Stimulated activated naive B cell treated with anti-CD40 and anti-IgM and Interleukin-4, amounts not matched to agents 10 μg/mL and 1 μg/mL and 100 μg/mL, for 72 hours (primary cell): ENCODE data around the gene LRMDA.

Experiments
- ATAC-seq, 2 donors: fragments of 150-1000 bp; cut with Tn5 transposase; replicated peaks; 2 replicates each; pipeline ENCODE4 v1.10.0; 2021; ENCODE audit warnings: moderate library complexity in 1 of 2
- DNase-seq: peaks from one replicate; pipeline ENCODE4 v3.0.0; 2021
- H3K27ac Mint-ChIP-seq: one replicate; pipeline ENCODE4 v1.8.0; 2022; ENCODE audit warnings: mild to moderate bottlenecking, mixed read lengths
- H3K27me3 Mint-ChIP-seq, 2 donors: one replicate each; pipeline ENCODE4 v1.8.0; 2022; ENCODE audit warnings: mixed read lengths in 2 of 2
- H3K36me3 Mint-ChIP-seq, 2 donors: one replicate each; pipeline ENCODE4 v1.8.0; 2022; ENCODE audit warnings: mixed read lengths in 2 of 2, mild to moderate bottlenecking in 1 of 2
- H3K4me1 Mint-ChIP-seq, 2 donors: one replicate each; pipeline ENCODE4 v1.8.0; 2022; ENCODE audit warnings: mixed read lengths in 2 of 2, mild to moderate bottlenecking in 1 of 2
- H3K4me3 Mint-ChIP-seq, 2 donors: one replicate each; pipeline ENCODE4 v1.8.0; 2022; ENCODE audit warnings: mild to moderate bottlenecking in 2 of 2, mixed read lengths in 2 of 2, moderate library complexity in 1 of 2
- H3K9me3 Mint-ChIP-seq, 2 donors: one replicate each; pipeline ENCODE4 v1.8.0; 2022; ENCODE audit warnings: mixed read lengths in 2 of 2, mild to moderate bottlenecking in 1 of 2

The LRMDA gene

GRCh38 chr10:75565286-75566251 is 134.1 kb downstream of the LRMDA start:
- Mint-ChIP-seq H3K36me3 (no peaks in the 10 kb centered on the region), H3K27me3 (no peaks in the 10 kb centered on the region), H3K4me3 (no peak overlapping the region), H3K9me3 (peaks cover 0 to 7% of the 10 kb centered on the region in 2 donors), H3K27ac (no peak overlapping the region), H3K4me1 (peaks cover 1 to 6% of the 10 kb centered on the region in 2 donors)
- ATAC-seq (peak; percentile 86), DNase-seq (no peak)

- no peak for ATAC-seq
- Mint-ChIP-seq H3K27me3 (no peaks in the 10 kb centered on the region), H3K4me1 (peaks cover 1 to 6% of the 10 kb centered on the region in 2 donors), H3K9me3 (peaks cover 10% of the 10 kb centered on the region in 2 donors), H3K27ac (no peak overlapping the region), H3K4me3 (no peak overlapping the region), H3K36me3 (no peaks in the 10 kb centered on the region)
- DNase-seq = no peak
Measured at GRCh38 chr10:75568450-75569130, 137.2 kb downstream of the LRMDA start.

DNA sequence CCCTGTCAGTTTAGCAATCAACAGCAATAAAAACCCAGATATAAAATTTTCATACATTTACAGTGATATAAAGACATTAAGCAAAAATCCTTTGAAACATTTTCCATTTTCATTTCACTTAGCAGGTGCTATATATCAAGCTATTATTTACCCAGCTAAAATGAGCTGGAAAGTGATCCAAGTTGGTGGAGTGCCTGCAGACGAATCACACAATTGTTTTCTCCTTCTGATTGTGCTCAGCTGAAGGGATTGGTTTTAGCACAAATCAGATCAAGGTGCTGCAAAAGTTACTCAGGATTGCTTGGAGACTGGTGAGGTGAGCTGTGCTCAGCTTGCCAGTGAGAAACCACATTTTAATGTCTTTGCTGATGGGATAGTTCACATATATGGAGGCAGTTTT is 138.1 kb downstream of the LRMDA start:
- ATAC-seq (no peak), DNase-seq (no peak)
- Mint-ChIP-seq H3K9me3 (peaks cover 10 to 13% of the 10 kb centered on the region in 2 donors), H3K27me3 (no peaks in the 10 kb centered on the region), H3K27ac (no peak overlapping the region), H3K4me3 (no peak overlapping the region), H3K36me3 (no peaks in the 10 kb centered on the region), H3K4me1 (peaks cover 1 to 6% of the 10 kb centered on the region in 2 donors)

- no peak overlapping the region for H3K27ac Mint-ChIP-seq
- no peak overlapping the region for H3K4me3 Mint-ChIP-seq
- peaks cover 0 to 6% of the 10 kb centered on the region in 2 donors for H3K27me3 Mint-ChIP-seq
- no peak for ATAC-seq
- H3K36me3 Mint-ChIP-seq = no peaks in the 10 kb centered on the region
- no peak for DNase-seq
- H3K4me1 Mint-ChIP-seq = no peaks in the 10 kb centered on the region
- peaks cover 13 to 21% of the 10 kb centered on the region in 2 donors for H3K9me3 Mint-ChIP-seq
Measured at GRCh38 chr10:75572478-75572877, 141.1 kb downstream of the LRMDA start.

DNA sequence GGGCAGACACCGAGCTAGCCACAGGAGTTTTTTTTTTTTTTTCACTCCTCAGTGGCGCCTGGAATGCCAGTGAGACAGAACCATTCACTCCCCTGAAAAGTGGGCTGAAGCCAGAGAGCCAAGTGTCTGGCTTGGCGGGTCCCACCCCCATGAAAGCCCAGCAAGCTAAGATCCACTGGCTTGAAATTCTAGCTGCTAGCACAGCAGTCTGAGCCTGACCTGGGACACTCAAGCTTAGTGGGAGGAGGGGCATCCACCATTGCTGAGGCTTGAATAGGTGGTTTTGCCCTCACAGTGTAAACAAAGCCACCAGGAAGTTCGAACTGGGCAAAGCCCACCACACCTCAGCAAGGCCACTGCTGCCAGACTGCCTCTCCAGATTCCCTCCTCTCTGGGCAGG is 144.5 kb downstream of the LRMDA start:
- H3K27ac Mint-ChIP-seq = no peak overlapping the region

GRCh38 chr10:75582102-75582501 is 150.7 kb downstream of the LRMDA start:
- Mint-ChIP-seq H3K36me3 (no peaks in the 10 kb centered on the region), H3K9me3 (peaks cover 35 to 39% of the 10 kb centered on the region in 2 donors), H3K4me1 (no peaks in the 10 kb centered on the region), H3K27me3 (peaks cover 0 to 3% of the 10 kb centered on the region in 2 donors), H3K4me3 (no peak overlapping the region), H3K27ac (no peak overlapping the region)
- no peak for ATAC-seq
- no peak for DNase-seq

More for the DNA sequence above, 144.5 kb downstream of the LRMDA start:
- no peak for ATAC-seq
- no peak for DNase-seq
- Mint-ChIP-seq H3K4me3 (no peak overlapping the region), H3K4me1 (no peaks in the 10 kb centered on the region), H3K36me3 (no peaks in the 10 kb centered on the region), H3K27me3 (peaks cover 0 to 6% of the 10 kb centered on the region in 2 donors), H3K9me3 (peaks cover 28 to 31% of the 10 kb centered on the region in 2 donors)

DNA sequence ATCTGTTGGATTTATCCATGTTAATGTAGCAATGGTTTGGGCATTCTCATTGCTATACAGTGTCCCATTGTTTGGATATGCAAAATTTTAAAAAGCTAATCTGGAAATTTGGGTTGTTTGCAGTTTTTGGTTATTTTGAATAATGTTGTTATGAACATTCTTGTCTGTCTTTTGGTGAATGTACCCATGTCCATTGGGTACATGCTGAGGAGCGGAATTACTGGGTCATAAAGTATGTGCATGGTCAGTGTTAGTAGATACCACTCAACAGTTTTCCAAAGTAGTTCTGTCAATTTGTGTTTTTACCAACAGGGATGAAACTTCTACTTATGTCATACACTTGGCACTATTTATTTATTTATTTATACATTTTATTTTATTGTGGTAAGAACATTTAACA is 153.9 kb downstream of the LRMDA start:
- Mint-ChIP-seq H3K4me1 (no peaks in the 10 kb centered on the region), H3K9me3 (peaks cover 19 to 25% of the 10 kb centered on the region in 2 donors), H3K4me3 (no peak overlapping the region), H3K27ac (no peak overlapping the region), H3K36me3 (no peaks in the 10 kb centered on the region), H3K27me3 (peaks cover 7 to 8% of the 10 kb centered on the region in 2 donors)
- ATAC-seq = no peak
- DNase-seq = no peak

DNA sequence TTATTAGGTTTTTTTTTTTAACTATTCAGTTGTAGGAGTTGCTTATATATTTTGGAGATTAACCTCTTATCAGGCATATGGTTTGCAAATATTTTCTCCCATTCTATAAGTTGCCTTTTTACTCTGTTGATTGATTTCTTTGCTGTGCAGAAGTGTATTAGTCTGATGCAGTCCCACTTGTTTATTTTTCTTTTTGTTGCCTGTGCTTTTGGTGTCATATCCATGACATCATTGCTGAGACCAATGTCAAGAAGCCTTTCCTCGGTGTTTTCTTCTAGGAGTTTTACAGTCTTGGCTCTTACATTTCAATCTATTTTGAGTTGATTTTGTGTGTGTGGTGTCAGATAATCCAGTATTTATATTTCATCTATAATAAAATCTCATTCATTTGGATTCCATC is 155.4 kb downstream of the LRMDA start:
- DNase-seq = no peak
- peaks cover 14 to 19% of the 10 kb centered on the region in 2 donors for H3K9me3 Mint-ChIP-seq

GRCh38 chr10:75588031-75588430 is 156.6 kb downstream of the LRMDA start:
- ATAC-seq = no peak
- no peak for DNase-seq
- peaks cover 7 to 19% of the 10 kb centered on the region in 2 donors for H3K27me3 Mint-ChIP-seq
- H3K4me3 Mint-ChIP-seq = no peak overlapping the region
- no peaks in the 10 kb centered on the region for H3K4me1 Mint-ChIP-seq
- peaks cover 9 to 13% of the 10 kb centered on the region in 2 donors for H3K9me3 Mint-ChIP-seq
- no peaks in the 10 kb centered on the region for H3K36me3 Mint-ChIP-seq
- no peak overlapping the region for H3K27ac Mint-ChIP-seq

More for the DNA sequence above, 155.4 kb downstream of the LRMDA start:
- H3K4me1 Mint-ChIP-seq = no peaks in the 10 kb centered on the region
- no peaks in the 10 kb centered on the region for H3K36me3 Mint-ChIP-seq
- peaks cover 7 to 14% of the 10 kb centered on the region in 2 donors for H3K27me3 Mint-ChIP-seq
- no peak overlapping the region for H3K27ac Mint-ChIP-seq
- no peak overlapping the region for H3K4me3 Mint-ChIP-seq
- no peak for ATAC-seq

GRCh38 chr10:75589895-75590654 is 158.7 kb downstream of the LRMDA start:
- H3K9me3 Mint-ChIP-seq = no peaks in the 10 kb centered on the region
- H3K4me1 Mint-ChIP-seq = no peaks in the 10 kb centered on the region
- no peak for ATAC-seq
- H3K27ac Mint-ChIP-seq = no peak overlapping the region
- no peak for DNase-seq
- H3K27me3 Mint-ChIP-seq = peaks cover 7 to 19% of the 10 kb centered on the region in 2 donors
- H3K4me3 Mint-ChIP-seq = no peak overlapping the region
- H3K36me3 Mint-ChIP-seq = no peaks in the 10 kb centered on the region

DNA sequence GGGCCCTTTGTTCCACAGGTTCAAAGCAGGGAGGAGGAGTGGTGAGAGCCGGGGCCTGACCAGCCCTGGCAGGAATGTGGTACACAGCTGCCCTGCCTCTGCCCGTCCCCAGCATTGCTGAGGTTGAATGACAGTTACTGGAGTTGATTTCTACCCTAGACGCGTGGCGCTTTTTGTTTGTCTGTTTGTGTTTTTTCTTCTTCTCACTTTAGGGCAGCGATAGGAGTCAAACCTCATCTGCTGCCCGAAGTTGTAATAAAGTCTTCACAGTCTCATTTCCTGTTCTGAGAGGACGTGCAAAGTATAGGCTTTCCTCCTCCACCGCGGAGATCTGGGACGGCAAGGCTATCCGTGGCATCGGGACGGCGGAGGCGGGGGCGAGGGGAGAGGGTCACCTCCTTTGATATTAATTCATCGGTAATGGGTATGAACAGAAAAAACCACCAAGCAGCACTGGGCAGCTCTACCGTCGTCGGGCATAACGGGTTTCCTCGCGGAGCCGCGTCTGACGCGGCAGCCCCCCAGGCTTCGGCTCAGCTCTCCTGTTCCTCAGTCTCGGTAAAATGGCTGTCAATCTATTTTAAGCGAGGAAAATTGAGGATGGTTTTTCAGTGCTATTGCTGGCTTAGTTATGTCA is 160.8 kb downstream of the LRMDA start:
- Mint-ChIP-seq H3K4me1 (no peaks in the 10 kb centered on the region), H3K36me3 (no peaks in the 10 kb centered on the region), H3K9me3 (no peaks in the 10 kb centered on the region), H3K27ac (no peak overlapping the region), H3K4me3 (no peak overlapping the region), H3K27me3 (peaks cover 7 to 19% of the 10 kb centered on the region in 2 donors)
- ATAC-seq = no peak
- no peak for DNase-seq

DNA sequence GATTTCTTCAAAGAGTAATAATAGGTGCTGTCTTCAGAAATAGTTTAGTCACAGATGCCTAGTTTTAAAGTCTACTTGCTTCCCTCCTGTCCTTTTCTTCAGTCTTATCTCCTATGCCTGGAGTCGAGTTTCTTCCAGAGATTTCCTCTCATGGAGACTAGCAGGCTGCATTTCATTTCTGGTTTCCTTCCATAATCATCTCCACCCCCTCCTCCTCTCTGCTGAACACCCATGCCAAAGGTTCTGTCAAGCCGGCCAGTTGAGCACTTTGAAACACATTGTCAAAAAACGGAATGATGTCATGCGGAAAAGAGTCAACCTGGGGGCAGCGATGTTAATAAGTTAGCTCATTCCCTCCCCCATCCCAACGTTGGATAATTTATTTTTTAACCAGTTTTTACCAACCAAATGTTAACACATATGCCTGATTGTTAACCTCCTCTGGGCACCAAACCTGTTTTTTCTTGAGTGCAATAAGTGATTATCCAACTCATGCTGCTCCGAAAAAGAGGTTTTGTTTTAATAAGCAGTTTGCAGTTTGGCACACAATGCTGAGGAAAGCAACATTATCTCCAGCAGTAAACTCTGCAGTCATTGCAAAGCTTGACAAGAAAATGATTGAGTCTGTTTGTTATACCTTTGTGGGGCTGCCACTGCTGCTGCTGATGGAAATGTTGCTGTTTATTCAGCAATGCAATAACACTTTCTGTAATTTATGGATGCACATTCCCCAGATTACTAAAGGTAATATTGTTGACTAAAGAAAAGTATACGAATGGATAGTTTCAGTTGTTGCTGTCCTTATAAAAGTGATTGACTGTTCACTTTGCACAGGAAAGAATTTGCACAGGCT is 161.6 kb downstream of the LRMDA start:
- Mint-ChIP-seq H3K9me3 (no peaks in the 10 kb centered on the region), H3K27ac (no peak overlapping the region), H3K36me3 (no peaks in the 10 kb centered on the region), H3K27me3 (peaks cover under 1 to 14% of the 10 kb centered on the region in 2 donors), H3K4me1 (no peaks in the 10 kb centered on the region), H3K4me3 (no peak overlapping the region)
- ATAC-seq = no peak
- no peak for DNase-seq
